ENCODE data around the gene FIBP.

DNA sequence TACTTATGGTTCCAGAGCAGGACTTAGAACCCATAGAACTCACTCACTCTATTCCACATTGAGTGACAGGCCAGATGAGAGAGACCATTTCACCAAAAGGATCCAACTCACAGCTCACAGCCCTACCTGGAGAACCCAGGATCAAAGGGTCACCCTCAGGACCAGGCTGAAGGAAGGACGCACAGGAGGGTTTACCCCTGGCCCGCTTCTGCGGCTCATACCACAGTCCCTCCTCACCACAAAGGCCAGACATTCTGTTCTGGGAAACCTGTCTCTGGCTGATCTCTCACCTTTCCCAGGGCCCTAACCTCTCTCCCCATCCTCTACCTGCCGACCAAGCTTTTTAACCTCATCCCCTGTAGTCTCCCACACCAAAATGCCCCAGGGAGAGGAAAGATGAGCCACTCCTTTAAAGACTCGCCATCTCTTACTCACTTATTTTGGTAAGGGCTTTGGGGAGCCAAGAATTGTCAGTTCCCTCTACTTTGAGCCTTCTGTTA, 7.3 kb upstream of the FIBP start:
- TF ChIP-seq, protein P1, sequence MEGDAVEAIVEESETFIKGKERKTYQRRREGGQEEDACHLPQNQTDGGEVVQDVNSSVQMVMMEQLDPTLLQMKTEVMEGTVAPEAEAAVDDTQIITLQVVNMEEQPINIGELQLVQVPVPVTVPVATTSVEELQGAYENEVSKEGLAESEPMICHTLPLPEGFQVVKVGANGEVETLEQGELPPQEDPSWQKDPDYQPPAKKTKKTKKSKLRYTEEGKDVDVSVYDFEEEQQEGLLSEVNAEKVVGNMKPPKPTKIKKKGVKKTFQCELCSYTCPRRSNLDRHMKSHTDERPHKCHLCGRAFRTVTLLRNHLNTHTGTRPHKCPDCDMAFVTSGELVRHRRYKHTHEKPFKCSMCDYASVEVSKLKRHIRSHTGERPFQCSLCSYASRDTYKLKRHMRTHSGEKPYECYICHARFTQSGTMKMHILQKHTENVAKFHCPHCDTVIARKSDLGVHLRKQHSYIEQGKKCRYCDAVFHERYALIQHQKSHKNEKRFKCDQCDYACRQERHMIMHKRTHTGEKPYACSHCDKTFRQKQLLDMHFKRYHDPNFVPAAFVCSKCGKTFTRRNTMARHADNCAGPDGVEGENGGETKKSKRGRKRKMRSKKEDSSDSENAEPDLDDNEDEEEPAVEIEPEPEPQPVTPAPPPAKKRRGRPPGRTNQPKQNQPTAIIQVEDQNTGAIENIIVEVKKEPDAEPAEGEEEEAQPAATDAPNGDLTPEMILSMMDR (IDR thresholded peaks at IDR 0.05), result no peak
- TF ChIP-seq POLR2A (IDR thresholded peaks at IDR 0.05), result no peak
